ENCODE data around the gene LDLRAD2.
"Not testable (repeated sequence)": the region's sequence is repeated elsewhere in the genome, so short reads cannot be mapped to it uniquely, and the experiment has no call there.

DNA sequence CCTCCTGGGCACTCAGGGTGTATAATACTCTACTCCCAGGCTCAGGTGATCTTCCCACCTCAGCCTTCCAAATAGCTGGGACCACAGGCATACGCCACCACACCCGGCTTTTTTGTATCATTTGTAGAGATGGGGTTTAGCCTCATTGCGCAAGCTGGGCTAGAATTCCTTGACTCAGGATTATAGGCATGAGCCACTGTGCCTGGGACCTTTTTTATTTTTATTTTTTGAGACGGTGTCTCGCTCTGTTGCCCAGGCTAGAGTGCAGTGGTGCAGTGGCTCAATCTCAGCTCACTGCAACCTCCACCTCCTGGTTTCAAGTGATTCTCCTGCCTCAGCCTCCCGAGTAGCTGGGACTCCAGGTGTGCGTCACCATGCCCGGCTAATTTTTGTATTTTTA lies 45.0 kb upstream of the LDLRAD2 start:
- TF ChIP-seq, protein P1, sequence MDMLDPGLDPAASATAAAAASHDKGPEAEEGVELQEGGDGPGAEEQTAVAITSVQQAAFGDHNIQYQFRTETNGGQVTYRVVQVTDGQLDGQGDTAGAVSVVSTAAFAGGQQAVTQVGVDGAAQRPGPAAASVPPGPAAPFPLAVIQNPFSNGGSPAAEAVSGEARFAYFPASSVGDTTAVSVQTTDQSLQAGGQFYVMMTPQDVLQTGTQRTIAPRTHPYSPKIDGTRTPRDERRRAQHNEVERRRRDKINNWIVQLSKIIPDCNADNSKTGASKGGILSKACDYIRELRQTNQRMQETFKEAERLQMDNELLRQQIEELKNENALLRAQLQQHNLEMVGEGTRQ (IDR thresholded peaks at IDR 0.05; ENCODE audit: low read length): not testable (repeated sequence)
- TF ChIP-seq, protein P2, sequence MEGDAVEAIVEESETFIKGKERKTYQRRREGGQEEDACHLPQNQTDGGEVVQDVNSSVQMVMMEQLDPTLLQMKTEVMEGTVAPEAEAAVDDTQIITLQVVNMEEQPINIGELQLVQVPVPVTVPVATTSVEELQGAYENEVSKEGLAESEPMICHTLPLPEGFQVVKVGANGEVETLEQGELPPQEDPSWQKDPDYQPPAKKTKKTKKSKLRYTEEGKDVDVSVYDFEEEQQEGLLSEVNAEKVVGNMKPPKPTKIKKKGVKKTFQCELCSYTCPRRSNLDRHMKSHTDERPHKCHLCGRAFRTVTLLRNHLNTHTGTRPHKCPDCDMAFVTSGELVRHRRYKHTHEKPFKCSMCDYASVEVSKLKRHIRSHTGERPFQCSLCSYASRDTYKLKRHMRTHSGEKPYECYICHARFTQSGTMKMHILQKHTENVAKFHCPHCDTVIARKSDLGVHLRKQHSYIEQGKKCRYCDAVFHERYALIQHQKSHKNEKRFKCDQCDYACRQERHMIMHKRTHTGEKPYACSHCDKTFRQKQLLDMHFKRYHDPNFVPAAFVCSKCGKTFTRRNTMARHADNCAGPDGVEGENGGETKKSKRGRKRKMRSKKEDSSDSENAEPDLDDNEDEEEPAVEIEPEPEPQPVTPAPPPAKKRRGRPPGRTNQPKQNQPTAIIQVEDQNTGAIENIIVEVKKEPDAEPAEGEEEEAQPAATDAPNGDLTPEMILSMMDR (IDR thresholded peaks at IDR 0.05; ENCODE audit: control extremely low read depth in 1 of 3, insufficient read depth in 1 of 3, low read depth in 1 of 3, low read length in 3 of 3): not testable (repeated sequence)
- TF ChIP-seq EGR1 (IDR thresholded peaks at IDR 0.05; ENCODE audit: borderline replicate concordance, low read depth, low read length); RBBP5 (IDR thresholded peaks at IDR 0.05; ENCODE audit: borderline replicate concordance, low read depth, low read length); BRCA1 (IDR thresholded peaks at IDR 0.05; ENCODE audit: low read depth, low read length); RNF2 (IDR thresholded peaks at IDR 0.05; ENCODE audit: borderline replicate concordance, low read depth, low read length, missing control alignments, poor library complexity, severe bottlenecking); TAF1 (IDR thresholded peaks at IDR 0.05; ENCODE audit: low read depth, low read length); EZH2 (IDR thresholded peaks at IDR 0.05; ENCODE audit: low read depth, low read length, severe bottlenecking); SAP30 (IDR thresholded peaks at IDR 0.05; ENCODE audit: insufficient read depth, insufficient replicate concordance, low read length); GABPA (IDR thresholded peaks at IDR 0.05; ENCODE audit: borderline replicate concordance, insufficient read depth, low read length); EP300 (IDR thresholded peaks at IDR 0.05; ENCODE audit: borderline replicate concordance in 1 of 2, low read depth in 2 of 2, low read length in 2 of 2); POLR2AphosphoS5 (IDR thresholded peaks at IDR 0.05; ENCODE audit: low read depth, low read length); TAF7 (optimal IDR thresholded peaks at IDR 0.05; ENCODE audit: borderline replicate concordance, low read depth, low read length): not testable (repeated sequence)
- TF ChIP-seq, protein P3, sequence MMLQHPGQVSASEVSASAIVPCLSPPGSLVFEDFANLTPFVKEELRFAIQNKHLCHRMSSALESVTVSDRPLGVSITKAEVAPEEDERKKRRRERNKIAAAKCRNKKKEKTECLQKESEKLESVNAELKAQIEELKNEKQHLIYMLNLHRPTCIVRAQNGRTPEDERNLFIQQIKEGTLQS (IDR thresholded peaks at IDR 0.05; ENCODE audit: insufficient read depth, low read depth, low read length): not testable (repeated sequence)

Measured in H1 (cell line).